GM23338 (cell line): ENCODE data around the gene CCDC187. TPM values are rescaled to one million over a fixed set of nuclear protein-coding genes. Genes with fewer than 3 reads are reported as not detected.

Source experiments
- ATAC-seq: fragments of 200-7000 bp; cut with Tn5 transposase; 3 replicates; pipeline ENCODE4 v1.9.1; 2020
- DNase-seq: peaks from one replicate; pipeline ENCODE4 v3.0.0-alpha.2; 2015; ENCODE audit warnings: low spot score
- H2AFZ ChIP-seq: fragments of 200-600 bp; sonication (generic); 2 replicates; pipeline ENCODE4 v1.8.0; 2016; ENCODE audit warnings: antibody characterized with exemption, mild to moderate bottlenecking, moderate library complexity
- H3F3A ChIP-seq: fragments of 200-600 bp; sonication (generic); replicated peaks from 2 replicates; pipeline ENCODE4 v1.8.0; 2017; ENCODE audit warnings: antibody characterized with exemption, mixed run types, low read depth
- H3K27ac ChIP-seq: fragments of 200-600 bp; sonication (generic); 2 replicates; pipeline ENCODE4 v1.6.1; 2016; ENCODE audit warnings: low read depth
- H3K27me3 ChIP-seq: fragments of 200-600 bp; sonication (generic); 2 replicates; pipeline ENCODE4 v1.8.0; 2016; ENCODE audit warnings: mild to moderate bottlenecking, mixed run types, moderate library complexity; ENCODE audit not compliant: insufficient read depth
- H3K36me3 ChIP-seq: fragments of 200-600 bp; sonication (generic); 2 replicates; pipeline ENCODE4 v1.8.0; 2016; ENCODE audit warnings: mild to moderate bottlenecking; ENCODE audit not compliant: insufficient read depth
- H3K4me1 ChIP-seq: fragments of 200-600 bp; sonication (generic); 2 replicates; pipeline ENCODE4 v1.8.0; 2016; ENCODE audit warnings: mild to moderate bottlenecking, moderate library complexity; ENCODE audit not compliant: insufficient read depth
- H3K4me2 ChIP-seq: fragments of 200-600 bp; sonication (generic); 2 replicates; pipeline ENCODE4 v1.7.1; 2017; ENCODE audit warnings: mixed run types
- H3K4me3 ChIP-seq: fragments of 200-600 bp; sonication (generic); 2 replicates; pipeline ENCODE4 v1.6.1; 2016; ENCODE audit warnings: mixed run types
- H3K79me2 ChIP-seq: fragments of 200-600 bp; sonication (generic); replicated peaks from 2 replicates; pipeline ENCODE4 v1.8.0; 2017; ENCODE audit warnings: mild to moderate bottlenecking; ENCODE audit not compliant: insufficient read depth
- H3K9me2 ChIP-seq: fragments of 200-600 bp; sonication (generic); 2 replicates; pipeline ENCODE4 v1.8.0; 2017; ENCODE audit not compliant: insufficient read depth
- H4K20me1 ChIP-seq: fragments of 200-600 bp; sonication (generic); replicated peaks from 2 replicates; pipeline ENCODE4 v1.8.0; 2017; ENCODE audit warnings: mild to moderate bottlenecking; ENCODE audit not compliant: insufficient read depth
- H3K27ac Mint-ChIP-seq: 2 replicates; pipeline ENCODE4 v1.8.0; 2020; ENCODE audit warnings: inconsistent platforms, mild to moderate bottlenecking, moderate library complexity, mixed read lengths
- H3K27me3 Mint-ChIP-seq: 3 replicates; pipeline ENCODE4 v1.8.0; 2022; ENCODE audit warnings: low read depth, mild to moderate bottlenecking, moderate library complexity, mixed read lengths, inconsistent platforms; ENCODE audit not compliant: insufficient read depth, poor library complexity
- H3K36me3 Mint-ChIP-seq: 3 replicates; pipeline ENCODE4 v1.8.0; 2021; ENCODE audit warnings: low read depth, mild to moderate bottlenecking, inconsistent platforms, moderate library complexity, mixed read lengths
- H3K4me1 Mint-ChIP-seq: 3 replicates; pipeline ENCODE4 v1.8.0; 2020; ENCODE audit warnings: mild to moderate bottlenecking, inconsistent platforms, mixed read lengths
- H3K4me3 Mint-ChIP-seq: 3 replicates; pipeline ENCODE4 v1.8.0; 2021; ENCODE audit warnings: moderate library complexity, mild to moderate bottlenecking, inconsistent platforms, mixed read lengths
- H3K9me3 Mint-ChIP-seq: 3 replicates; pipeline ENCODE4 v1.8.0; 2020; ENCODE audit warnings: moderate library complexity, mild to moderate bottlenecking, inconsistent platforms, mixed read lengths
- ETS1 ChIP-seq: IDR thresholded peaks from 2 replicates; pipeline ENCODE4 v1.6.1; 2016; ENCODE audit warnings: antibody characterized with exemption
- EZH2phosphoT487 ChIP-seq: fragments of 200-600 bp; sonication (generic); IDR thresholded peaks from one replicate; pipeline ENCODE4 v1.8.1; 2018; ENCODE audit warnings: antibody characterized with exemption; ENCODE audit not compliant: unreplicated experiment
- NANOG ChIP-seq: IDR thresholded peaks from 2 replicates; pipeline ENCODE4 v1.6.1; 2016; ENCODE audit warnings: antibody characterized with exemption, borderline replicate concordance
- POLR2AphosphoS5 ChIP-seq: IDR thresholded peaks from 2 replicates; pipeline ENCODE4 v1.6.1; 2016; ENCODE audit warnings: antibody characterized with exemption, low read depth
- REST ChIP-seq: IDR thresholded peaks from one replicate; pipeline ENCODE4 v1.6.1; 2018; ENCODE audit warnings: antibody characterized with exemption; ENCODE audit not compliant: unreplicated experiment
- STAT1 ChIP-seq: IDR thresholded peaks from one replicate; pipeline ENCODE4 v1.6.1; 2016; ENCODE audit warnings: antibody characterized with exemption; ENCODE audit not compliant: unreplicated experiment
- ZNF331 ChIP-seq: fragments of 250-450 bp; sonication (Bioruptor Pico); IDR thresholded peaks from 2 replicates; pipeline ENCODE4 v1.5.0; 2020; ENCODE audit warnings: low read depth, mild to moderate bottlenecking, moderate library complexity
- ZNF462 ChIP-seq: fragments of 250-450 bp; sonication (Bioruptor Pico); IDR thresholded peaks from 2 replicates; pipeline ENCODE4 v1.5.0; 2020; ENCODE audit warnings: mild to moderate bottlenecking, moderate library complexity
- polyA plus RNA-seq: library from polyadenylated mRNA; unstranded; fragments of >200 nt; fragmentation: Nextera tagmentation; extraction: Ambion mirVana; gene quantifications from 2 replicates; pipeline ENCODE4 v1.2.1, GENCODE V29; 2016
- total RNA-seq: library from RNA; depleted of rRNA; stranded (reverse); fragments of >200 nt; shearing (Covaris generic); gene quantifications from 2 replicates; pipeline ENCODE4 v1.2.3, GENCODE V29; 2014

Gene CCDC187
- total and polyA plus RNA-seq, 2 experiments from 2014 or later, result 0.14 TPM; not detected in 1

- Mint-ChIP-seq H3K4me1 (peaks cover 3% of the 10 kb centered on the region; the same call in 1 of the 3 replicates), H3K36me3 (no peaks in the 10 kb centered on the region), H3K9me3 (no peaks in the 10 kb centered on the region), H3K4me3 (no peak overlapping the region), H3K27me3 (no peaks in the 10 kb centered on the region), H3K27ac (no peak overlapping the region)
- Histone ChIP-seq H3F3A (no peaks in the 10 kb centered on the region), H3K36me3 (no peaks in the 10 kb centered on the region), H3K27me3 (no peaks in the 10 kb centered on the region), H3K9me2 (no peaks in the 10 kb centered on the region), H3K79me2 (no peaks in the 10 kb centered on the region), H3K4me2 (no peak overlapping the region), H2AFZ (no peak overlapping the region), H3K4me3 (no peak overlapping the region), H3K27ac (no peak overlapping the region), H3K4me1 (no peaks in the 10 kb centered on the region), H4K20me1 (no peaks in the 10 kb centered on the region)
- no peak for ATAC-seq
- TF ChIP-seq POLR2AphosphoS5 (no peak), ETS1 (no peak), STAT1 (no peak), NANOG (no peak), ZNF331 (CRISPR knock-in tag) (no peak), REST (no peak), ZNF462 (CRISPR knock-in tag) (no peak), EZH2phosphoT487 (no peak)
- DNase-seq, result no peak
Measured at GRCh38 chr9:136260521-136260920, 43.4 kb downstream of the CCDC187 start.
